ENCODE results near the gene PHTF2.

DNA sequence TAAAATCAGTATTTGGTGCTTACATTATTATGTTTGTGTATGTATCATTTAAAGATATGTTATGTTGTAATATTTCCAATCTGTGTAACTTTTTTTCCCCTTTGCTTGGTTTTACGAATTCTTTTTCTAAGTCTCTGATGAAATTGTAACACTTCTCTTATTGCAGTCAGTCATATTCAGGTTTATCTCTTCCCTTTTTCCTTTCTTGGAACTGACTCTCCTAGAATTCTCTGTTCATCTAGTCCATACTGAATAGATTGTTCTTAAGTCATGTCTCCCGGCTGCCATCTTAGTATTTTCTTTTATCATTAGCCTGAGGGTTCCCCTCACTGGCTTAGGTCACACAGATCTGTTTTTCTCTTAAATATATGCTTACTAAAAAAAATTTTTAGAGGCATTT, 44.6 kb downstream of the PHTF2 start:
- TF ChIP-seq, protein P1, sequence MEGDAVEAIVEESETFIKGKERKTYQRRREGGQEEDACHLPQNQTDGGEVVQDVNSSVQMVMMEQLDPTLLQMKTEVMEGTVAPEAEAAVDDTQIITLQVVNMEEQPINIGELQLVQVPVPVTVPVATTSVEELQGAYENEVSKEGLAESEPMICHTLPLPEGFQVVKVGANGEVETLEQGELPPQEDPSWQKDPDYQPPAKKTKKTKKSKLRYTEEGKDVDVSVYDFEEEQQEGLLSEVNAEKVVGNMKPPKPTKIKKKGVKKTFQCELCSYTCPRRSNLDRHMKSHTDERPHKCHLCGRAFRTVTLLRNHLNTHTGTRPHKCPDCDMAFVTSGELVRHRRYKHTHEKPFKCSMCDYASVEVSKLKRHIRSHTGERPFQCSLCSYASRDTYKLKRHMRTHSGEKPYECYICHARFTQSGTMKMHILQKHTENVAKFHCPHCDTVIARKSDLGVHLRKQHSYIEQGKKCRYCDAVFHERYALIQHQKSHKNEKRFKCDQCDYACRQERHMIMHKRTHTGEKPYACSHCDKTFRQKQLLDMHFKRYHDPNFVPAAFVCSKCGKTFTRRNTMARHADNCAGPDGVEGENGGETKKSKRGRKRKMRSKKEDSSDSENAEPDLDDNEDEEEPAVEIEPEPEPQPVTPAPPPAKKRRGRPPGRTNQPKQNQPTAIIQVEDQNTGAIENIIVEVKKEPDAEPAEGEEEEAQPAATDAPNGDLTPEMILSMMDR (IDR thresholded peaks at IDR 0.05) = no peak
- TF ChIP-seq POLR2AphosphoS5 (IDR thresholded peaks at IDR 0.05) = no peak
